HepG2 (cell line): ENCODE measurements around the gene MXRA7. TPM values are rescaled to one million over a fixed set of nuclear protein-coding genes. Genes with fewer than 3 reads are reported as not detected.

Experiments used
- HMGXB3 ChIP-seq: sonication (generic); formaldehyde crosslinking; IDR thresholded peaks from 2 replicates; pipeline ENCODE4 v1.4.0; 2020; ENCODE audit warnings: missing genetic modification reagents, borderline replicate concordance
- MLLT10 ChIP-seq: sonication (generic); formaldehyde crosslinking; IDR thresholded peaks from 2 replicates; pipeline ENCODE4 v1.4.0; 2020; ENCODE audit warnings: missing genetic modification reagents
- ZKSCAN8 ChIP-seq: IDR thresholded peaks from 2 replicates; pipeline ENCODE4 v1.6.1; 2016; ENCODE audit warnings: borderline replicate concordance, missing genetic modification reagents, missing compliant biosample characterization
- ZSCAN20 ChIP-seq: sonication (generic); formaldehyde crosslinking; IDR thresholded peaks from 2 replicates; pipeline ENCODE4 v1.4.0; 2020; ENCODE audit warnings: missing genetic modification reagents, mild to moderate bottlenecking, borderline replicate concordance
- polyA plus RNA-seq, 8 experiments: library from polyadenylated mRNA; depleted of rRNA in 3 of 8; stranded (reverse) in 7 of 8; unstranded in 1 of 8; fragments of >200 nt; fragmentation: Illumina TruSeq in 4 of 8; extraction: Trizol in 4 of 8; gene quantifications; 2 replicates each; pipeline versions ENCODE4 v1.2.1 to v1.2.3, GENCODE V29; 2011 to 2016; ENCODE audit warnings: low read depth in 4 of 8, missing spikeins in 1 of 8, mixed read lengths in 1 of 8; ENCODE audit not compliant: insufficient read depth in 1 of 8
- total RNA-seq, 5 experiments: library from RNA; depleted of rRNA; stranded (reverse); fragments of >200 nt; fragmentation: Illumina TruSeq; extraction: Trizol; gene quantifications; 2 replicates each; pipeline ENCODE4 v1.2.3, GENCODE V29; 2016; ENCODE audit warnings: low read depth in 1 of 5
- TF ChIP-seq, protein P1 (sequence below), 2 experiments: fragments of 450-650 bp in 1 of 2; sonication (generic) in 1 of 2; formaldehyde crosslinking in 1 of 2; IDR thresholded peaks; 2 replicates each; pipeline versions ENCODE4 v1.6.1 to v1.8.0; 2016 to 2022; ENCODE audit warnings: antibody characterized with exemption in 1 of 2, mild to moderate bottlenecking in 1 of 2, missing genetic modification reagents in 1 of 2
- TF ChIP-seq, protein P2 (sequence below): sonication (generic); formaldehyde crosslinking; IDR thresholded peaks from 2 replicates; pipeline ENCODE4 v1.9.0; 2021; ENCODE audit warnings: mild to moderate bottlenecking, missing genetic modification reagents

MXRA7 gene
- total and polyA plus RNA-seq, 2 of the 13 experiments (the other 11 are each of a cell fraction or from before 2014, with no cell fraction given), result 44.8 to 112 TPM

GRCh38 chr17:76700617-76701470 lies 9.9 kb downstream of the MXRA7 start (continued):
- TF ChIP-seq, protein P1, sequence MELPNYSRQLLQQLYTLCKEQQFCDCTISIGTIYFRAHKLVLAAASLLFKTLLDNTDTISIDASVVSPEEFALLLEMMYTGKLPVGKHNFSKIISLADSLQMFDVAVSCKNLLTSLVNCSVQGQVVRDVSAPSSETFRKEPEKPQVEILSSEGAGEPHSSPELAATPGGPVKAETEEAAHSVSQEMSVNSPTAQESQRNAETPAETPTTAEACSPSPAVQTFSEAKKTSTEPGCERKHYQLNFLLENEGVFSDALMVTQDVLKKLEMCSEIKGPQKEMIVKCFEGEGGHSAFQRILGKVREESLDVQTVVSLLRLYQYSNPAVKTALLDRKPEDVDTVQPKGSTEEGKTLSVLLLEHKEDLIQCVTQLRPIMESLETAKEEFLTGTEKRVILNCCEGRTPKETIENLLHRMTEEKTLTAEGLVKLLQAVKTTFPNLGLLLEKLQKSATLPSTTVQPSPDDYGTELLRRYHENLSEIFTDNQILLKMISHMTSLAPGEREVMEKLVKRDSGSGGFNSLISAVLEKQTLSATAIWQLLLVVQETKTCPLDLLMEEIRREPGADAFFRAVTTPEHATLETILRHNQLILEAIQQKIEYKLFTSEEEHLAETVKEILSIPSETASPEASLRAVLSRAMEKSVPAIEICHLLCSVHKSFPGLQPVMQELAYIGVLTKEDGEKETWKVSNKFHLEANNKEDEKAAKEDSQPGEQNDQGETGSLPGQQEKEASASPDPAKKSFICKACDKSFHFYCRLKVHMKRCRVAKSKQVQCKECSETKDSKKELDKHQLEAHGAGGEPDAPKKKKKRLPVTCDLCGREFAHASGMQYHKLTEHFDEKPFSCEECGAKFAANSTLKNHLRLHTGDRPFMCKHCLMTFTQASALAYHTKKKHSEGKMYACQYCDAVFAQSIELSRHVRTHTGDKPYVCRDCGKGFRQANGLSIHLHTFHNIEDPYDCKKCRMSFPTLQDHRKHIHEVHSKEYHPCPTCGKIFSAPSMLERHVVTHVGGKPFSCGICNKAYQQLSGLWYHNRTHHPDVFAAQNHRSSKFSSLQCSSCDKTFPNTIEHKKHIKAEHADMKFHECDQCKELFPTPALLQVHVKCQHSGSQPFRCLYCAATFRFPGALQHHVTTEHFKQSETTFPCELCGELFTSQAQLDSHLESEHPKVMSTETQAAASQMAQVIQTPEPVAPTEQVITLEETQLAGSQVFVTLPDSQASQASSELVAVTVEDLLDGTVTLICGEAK (IDR thresholded peaks at IDR 0.05), result no peak
- TF ChIP-seq, protein P1 (CRISPR knock-in tag; IDR thresholded peaks at IDR 0.05), result peak; percentile 34; the same call in 1 of the 2 replicates
- TF ChIP-seq, protein P2, sequence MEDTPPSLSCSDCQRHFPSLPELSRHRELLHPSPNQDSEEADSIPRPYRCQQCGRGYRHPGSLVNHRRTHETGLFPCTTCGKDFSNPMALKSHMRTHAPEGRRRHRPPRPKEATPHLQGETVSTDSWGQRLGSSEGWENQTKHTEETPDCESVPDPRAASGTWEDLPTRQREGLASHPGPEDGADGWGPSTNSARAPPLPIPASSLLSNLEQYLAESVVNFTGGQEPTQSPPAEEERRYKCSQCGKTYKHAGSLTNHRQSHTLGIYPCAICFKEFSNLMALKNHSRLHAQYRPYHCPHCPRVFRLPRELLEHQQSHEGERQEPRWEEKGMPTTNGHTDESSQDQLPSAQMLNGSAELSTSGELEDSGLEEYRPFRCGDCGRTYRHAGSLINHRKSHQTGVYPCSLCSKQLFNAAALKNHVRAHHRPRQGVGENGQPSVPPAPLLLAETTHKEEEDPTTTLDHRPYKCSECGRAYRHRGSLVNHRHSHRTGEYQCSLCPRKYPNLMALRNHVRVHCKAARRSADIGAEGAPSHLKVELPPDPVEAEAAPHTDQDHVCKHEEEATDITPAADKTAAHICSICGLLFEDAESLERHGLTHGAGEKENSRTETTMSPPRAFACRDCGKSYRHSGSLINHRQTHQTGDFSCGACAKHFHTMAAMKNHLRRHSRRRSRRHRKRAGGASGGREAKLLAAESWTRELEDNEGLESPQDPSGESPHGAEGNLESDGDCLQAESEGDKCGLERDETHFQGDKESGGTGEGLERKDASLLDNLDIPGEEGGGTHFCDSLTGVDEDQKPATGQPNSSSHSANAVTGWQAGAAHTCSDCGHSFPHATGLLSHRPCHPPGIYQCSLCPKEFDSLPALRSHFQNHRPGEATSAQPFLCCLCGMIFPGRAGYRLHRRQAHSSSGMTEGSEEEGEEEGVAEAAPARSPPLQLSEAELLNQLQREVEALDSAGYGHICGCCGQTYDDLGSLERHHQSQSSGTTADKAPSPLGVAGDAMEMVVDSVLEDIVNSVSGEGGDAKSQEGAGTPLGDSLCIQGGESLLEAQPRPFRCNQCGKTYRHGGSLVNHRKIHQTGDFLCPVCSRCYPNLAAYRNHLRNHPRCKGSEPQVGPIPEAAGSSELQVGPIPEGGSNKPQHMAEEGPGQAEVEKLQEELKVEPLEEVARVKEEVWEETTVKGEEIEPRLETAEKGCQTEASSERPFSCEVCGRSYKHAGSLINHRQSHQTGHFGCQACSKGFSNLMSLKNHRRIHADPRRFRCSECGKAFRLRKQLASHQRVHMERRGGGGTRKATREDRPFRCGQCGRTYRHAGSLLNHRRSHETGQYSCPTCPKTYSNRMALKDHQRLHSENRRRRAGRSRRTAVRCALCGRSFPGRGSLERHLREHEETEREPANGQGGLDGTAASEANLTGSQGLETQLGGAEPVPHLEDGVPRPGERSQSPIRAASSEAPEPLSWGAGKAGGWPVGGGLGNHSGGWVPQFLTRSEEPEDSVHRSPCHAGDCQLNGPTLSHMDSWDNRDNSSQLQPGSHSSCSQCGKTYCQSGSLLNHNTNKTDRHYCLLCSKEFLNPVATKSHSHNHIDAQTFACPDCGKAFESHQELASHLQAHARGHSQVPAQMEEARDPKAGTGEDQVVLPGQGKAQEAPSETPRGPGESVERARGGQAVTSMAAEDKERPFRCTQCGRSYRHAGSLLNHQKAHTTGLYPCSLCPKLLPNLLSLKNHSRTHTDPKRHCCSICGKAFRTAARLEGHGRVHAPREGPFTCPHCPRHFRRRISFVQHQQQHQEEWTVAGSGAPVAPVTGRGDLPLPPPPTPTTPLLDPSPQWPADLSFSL (CRISPR knock-in tag), result no peak
- no peak for TF ChIP-seq MLLT10
- TF ChIP-seq ZKSCAN8 (CRISPR knock-in tag), result peak; percentile 88; the same call in 1 of the 2 replicates
- TF ChIP-seq HMGXB3 (CRISPR knock-in tag), result no peak; the same call in 1 of the 2 replicates
- no peak for TF ChIP-seq ZSCAN20 (CRISPR knock-in tag)
